ENCODE data around the gene MICU2.
A peak's percentile ranks its signal among the peaks of the same experiment; 100 is the strongest.

MICU2 gene

GRCh38 chr13:21603531-21604448 is at the start of gene MICU2:
Gene MICU2, minus strand, starts transcription at chr13:21604170. Its CDS starts 22 bp downstream, at chr13:21604148.
- DNase-seq = peak; percentile 95

GRCh38 chr13:21641629-21642028 is 37.7 kb upstream of the MICU2 start:
- DNase-seq = no peak

- no peak for DNase-seq
Measured at GRCh38 chr13:21639561-21639960, 35.6 kb upstream of the MICU2 start.

GRCh38 chr13:21638319-21639282 is 34.6 kb upstream of the MICU2 start:
- DNase-seq = peak; percentile 60

- peak; percentile 14 for DNase-seq
Measured at GRCh38 chr13:21637296-21637695, 33.3 kb upstream of the MICU2 start.

- no peak for DNase-seq
Measured at GRCh38 chr13:21636656-21637055, 32.7 kb upstream of the MICU2 start.

- no peak for DNase-seq
Measured at GRCh38 chr13:21632196-21632595, 28.2 kb upstream of the MICU2 start.

GRCh38 chr13:21625366-21625765 is 21.4 kb upstream of the MICU2 start:
- peak; percentile 32 for DNase-seq

GRCh38 chr13:21620861-21621260 is 16.9 kb upstream of the MICU2 start:
- DNase-seq = no peak

GRCh38 chr13:21619633-21620220 is 15.8 kb upstream of the MICU2 start:
- no peak for DNase-seq

- DNase-seq = no peak
Measured at GRCh38 chr13:21616880-21617279, 12.9 kb upstream of the MICU2 start.

GRCh38 chr13:21616205-21616866 is 12.4 kb upstream of the MICU2 start:
- DNase-seq = no peak

GRCh38 chr13:21615427-21615826 is 11.5 kb upstream of the MICU2 start:
- DNase-seq = no peak

GRCh38 chr13:21613791-21614190 is 9.8 kb upstream of the MICU2 start:
- no peak for DNase-seq

- no peak for DNase-seq
Measured at GRCh38 chr13:21611385-21611784, 7.4 kb upstream of the MICU2 start.

- no peak for DNase-seq
Measured at GRCh38 chr13:21610687-21611086, 6.7 kb upstream of the MICU2 start.

- no peak for DNase-seq
Measured at GRCh38 chr13:21608961-21609360, 5.0 kb upstream of the MICU2 start.

GRCh38 chr13:21606796-21607195 is 2.8 kb upstream of the MICU2 start:
- DNase-seq = no peak

GRCh38 chr13:21606251-21606650 is 2.3 kb upstream of the MICU2 start:
- no peak for DNase-seq

- no peak for DNase-seq
Measured at GRCh38 chr13:21596722-21597121, 7.2 kb downstream of the MICU2 start.

- DNase-seq = no peak
Measured at GRCh38 chr13:21595546-21595822, 8.5 kb downstream of the MICU2 start.

- DNase-seq = no peak
Measured at GRCh38 chr13:21594715-21595545, 9.0 kb downstream of the MICU2 start.

All from CD4-positive, alpha-beta T cell treated with Interleukin-12 subunit alpha and Interleukin-12 subunit beta, for 1 hour (primary cell).